H1 (cell line): ENCODE data around the gene ADAMTSL2. TPM values are rescaled to one million over a fixed set of nuclear protein-coding genes. Genes with fewer than 3 reads are reported as not detected.

Experiments
- CTCF ChIA-PET: fragments of 300-600 bp; sonication (Branson Sonifier 250); formaldehyde crosslinking; loops from one replicate; lab custom pipeline; 2021; ENCODE audit not compliant: partially characterized antibody; lab: Charles Lee
- POLR2A ChIA-PET: fragments of 300-600 bp; sonication (Branson Sonifier 250); formaldehyde crosslinking; loops from one replicate; lab custom pipeline; 2021; ENCODE audit warnings: inconsistent platforms; ENCODE audit not compliant: partially characterized antibody; lab: Charles Lee
- DNase-seq, 2 experiments: peaks; one replicate each; pipeline versions ENCODE4 v3.0.0 to v3.0.0-alpha.2; 2010 to 2022; ENCODE audit warnings: low spot score in 2 of 2, low read depth in 1 of 2, mixed read lengths in 1 of 2
- FAIRE-seq: peaks from 2 replicates; lab custom pipeline; 2011; peaks lifted over from hg19 to GRCh38; lab: Jason Lieb, UNC
- H2AFZ ChIP-seq: 2 replicates; pipeline ENCODE4 v1.8.1; 2012; ENCODE audit warnings: low read length, inconsistent platforms
- H2AK5ac ChIP-seq: 2 replicates; pipeline ENCODE4 v1.6.1; 2013; ENCODE audit warnings: low read depth, low read length
- H2BK120ac ChIP-seq: replicated peaks from 2 replicates; pipeline ENCODE3; 2013; ENCODE audit warnings: low read depth, low read length, inconsistent platforms
- H2BK12ac ChIP-seq: 2 replicates; pipeline ENCODE4 v1.6.1; 2013; ENCODE audit warnings: low read depth, low read length
- H2BK15ac ChIP-seq: 2 replicates; pipeline ENCODE4 v1.6.1; 2013; ENCODE audit warnings: low read length
- H2BK20ac ChIP-seq: 2 replicates; pipeline ENCODE4 v1.6.1; 2013; ENCODE audit warnings: low read length
- H2BK5ac ChIP-seq: 2 replicates; pipeline ENCODE4 v1.6.1; 2013; ENCODE audit warnings: low read depth, low read length
- H3K14ac ChIP-seq: 2 replicates; pipeline ENCODE4 v1.6.1; 2013; ENCODE audit warnings: inconsistent platforms; ENCODE audit not compliant: insufficient read length
- H3K18ac ChIP-seq: 2 replicates; pipeline ENCODE4 v1.6.1; 2013; ENCODE audit warnings: low read length; ENCODE audit errors: extremely low read depth
- H3K23ac ChIP-seq: 2 replicates; pipeline ENCODE4 v1.6.1; 2013; ENCODE audit warnings: inconsistent platforms; ENCODE audit not compliant: insufficient read length
- H3K23me2 ChIP-seq: 2 replicates; pipeline ENCODE4 v1.6.1; 2013; ENCODE audit warnings: low read depth, low read length
- H3K27ac ChIP-seq: 2 replicates; pipeline ENCODE4 v1.6.1; 2011; ENCODE audit warnings: low read depth, low read length, inconsistent platforms
- H3K27me3 ChIP-seq, 4 experiments: replicated peaks in 1 of 4; 1 replicate in 1 of 4; 2 replicates in 3 of 4; pipeline versions ENCODE4 v1.6.1 to v1.8.1; 2011 to 2013; ENCODE audit warnings: low read length in 3 of 4, mild to moderate bottlenecking in 3 of 4, inconsistent platforms in 2 of 4, mixed read lengths in 2 of 4, moderate library complexity in 1 of 4; ENCODE audit not compliant: control insufficient read depth in 3 of 4, insufficient read depth in 3 of 4; ENCODE audit errors: extremely low read depth in 1 of 4
- H3K36me3 ChIP-seq, 4 experiments: 2 replicates each; pipeline versions ENCODE4 v1.6.1 to v1.8.1; 2011 to 2013; ENCODE audit warnings: mild to moderate bottlenecking in 4 of 4, low read length in 3 of 4, moderate library complexity in 2 of 4, control low read depth in 1 of 4, inconsistent platforms in 1 of 4; ENCODE audit not compliant: insufficient read depth in 4 of 4, control insufficient read depth in 2 of 4
- H3K4ac ChIP-seq: replicated peaks from 2 replicates; pipeline ENCODE3; 2013; ENCODE audit warnings: low read length, low read depth, mixed read lengths, inconsistent platforms; ENCODE audit not compliant: insufficient read length
- H3K4me1 ChIP-seq, 4 experiments: replicated peaks in 1 of 4; 1 replicate in 1 of 4; 2 replicates in 3 of 4; pipeline versions ENCODE4 v1.6.1 to v1.8.1; 2011 to 2013; ENCODE audit warnings: low read length in 3 of 4, inconsistent platforms in 2 of 4, mixed read lengths in 1 of 4; ENCODE audit not compliant: insufficient read depth in 4 of 4, control insufficient read depth in 3 of 4
- H3K4me2 ChIP-seq, 2 experiments: 2 replicates each; pipeline versions ENCODE4 v1.6.1 to v1.8.1; 2011 to 2013; ENCODE audit warnings: low read depth in 2 of 2, low read length in 2 of 2, control low read depth in 1 of 2, inconsistent platforms in 1 of 2, mild to moderate bottlenecking in 1 of 2; ENCODE audit not compliant: insufficient read depth in 1 of 2
- H3K4me3 ChIP-seq, 4 experiments: fragments of 200-600, 300-600 bp in 1 of 4; sonication (generic), shearing (Covaris generic), sonication (Bioruptor Twin) in 1 of 4; 2 replicates each; pipeline versions ENCODE4 v1.5.1 to v1.8.1; 2011 to 2016; ENCODE audit warnings: low read length in 4 of 4, low read depth in 3 of 4, control low read depth in 2 of 4, inconsistent platforms in 2 of 4, mild to moderate bottlenecking in 2 of 4, mixed read lengths in 1 of 4, moderate library complexity in 1 of 4; ENCODE audit not compliant: insufficient read depth in 2 of 4; ENCODE audit errors: extremely low read depth in 1 of 4
- H3K56ac ChIP-seq: replicated peaks from 2 replicates; pipeline ENCODE3; 2013; ENCODE audit warnings: low read depth, mild to moderate bottlenecking, mixed read lengths, low read length, inconsistent platforms; ENCODE audit not compliant: insufficient read length
- H3K79me1 ChIP-seq: 2 replicates; pipeline ENCODE4 v1.6.1; 2013; ENCODE audit warnings: low read depth, low read length, control low read depth
- H3K79me2 ChIP-seq, 2 experiments: 2 replicates each; pipeline versions ENCODE4 v1.6.1 to v1.8.1; 2012 to 2013; ENCODE audit warnings: low read length in 2 of 2, mild to moderate bottlenecking in 2 of 2, inconsistent platforms in 1 of 2; ENCODE audit not compliant: insufficient read depth in 2 of 2, control insufficient read depth in 1 of 2
- H3K9ac ChIP-seq, 4 experiments: replicated peaks in 1 of 4; 1 replicate in 1 of 4; 2 replicates in 3 of 4; pipeline versions ENCODE4 v1.6.1 to v1.8.1; 2011 to 2013; ENCODE audit warnings: low read depth in 3 of 4, low read length in 3 of 4, control low read depth in 2 of 4, mild to moderate bottlenecking in 2 of 4, moderate library complexity in 2 of 4, inconsistent platforms in 1 of 4; ENCODE audit errors: extremely low read depth in 1 of 4
- H3K9me3 ChIP-seq, 2 experiments: 2 replicates each; pipeline versions ENCODE4 v1.6.1 to v1.8.1; 2012 to 2013; ENCODE audit warnings: mild to moderate bottlenecking in 2 of 2, moderate library complexity in 2 of 2, control low read depth in 1 of 2, inconsistent platforms in 1 of 2, low read depth in 1 of 2, low read length in 1 of 2, mixed read lengths in 1 of 2; ENCODE audit not compliant: insufficient read depth in 2 of 2
- H4K20me1 ChIP-seq, 2 experiments: replicated peaks in 1 of 2; 2 replicates each; pipeline versions ENCODE3 to v1.8.1; 2011 to 2013; ENCODE audit warnings: inconsistent platforms in 2 of 2, low read length in 2 of 2, mild to moderate bottlenecking in 1 of 2; ENCODE audit not compliant: insufficient read depth in 2 of 2, control insufficient read depth in 1 of 2
- H4K5ac ChIP-seq: 2 replicates; pipeline ENCODE4 v1.6.1; 2013; ENCODE audit warnings: low read length, low read depth, mixed read lengths, inconsistent platforms; ENCODE audit not compliant: insufficient read length
- H4K8ac ChIP-seq: 2 replicates; pipeline ENCODE4 v1.8.0; 2013; ENCODE audit warnings: mild to moderate bottlenecking, moderate library complexity, low read length, inconsistent platforms; ENCODE audit not compliant: insufficient read depth; ENCODE audit errors: extremely low read depth
- H4K91ac ChIP-seq: replicated peaks from 2 replicates; pipeline ENCODE3; 2013; ENCODE audit warnings: low read length, mixed read lengths, inconsistent platforms; ENCODE audit not compliant: insufficient read length
- CBX5 ChIP-seq: fragments of 300-800, 300-1000 bp; sonication (generic); IDR thresholded peaks from 2 replicates; pipeline ENCODE4 v1.7.1; 2016; ENCODE audit warnings: antibody characterized with exemption, low read length, low read depth
- EZH2 ChIP-seq: fragments of 200-600 bp; sonication (generic); IDR thresholded peaks from 2 replicates; pipeline ENCODE4 v1.7.1; 2012; ENCODE audit warnings: low read depth, mild to moderate bottlenecking, moderate library complexity, low read length, inconsistent platforms; ENCODE audit not compliant: severe bottlenecking
- NANOG ChIP-seq: IDR thresholded peaks from 2 replicates; pipeline ENCODE4 v1.6.1; 2011; ENCODE audit warnings: low read length, low read depth, mild to moderate bottlenecking, inconsistent platforms; ENCODE audit not compliant: insufficient read depth, poor library complexity, severe bottlenecking
- SP1 ChIP-seq: IDR thresholded peaks from 2 replicates; pipeline ENCODE4 v1.6.1; 2011; ENCODE audit warnings: low read depth, low read length
- SP4 ChIP-seq: IDR thresholded peaks from 2 replicates; pipeline ENCODE4 v1.6.1; 2012; ENCODE audit warnings: low read length, inconsistent platforms
- WGBS, 2 experiments: shearing (Covaris generic) in 1 of 2; methylation state at CpG; one replicate each; pipeline versions ENCODE4 v1.1.6 to v1.1.7; 2013 to 2015; ENCODE audit warnings: low lambda C conversion rate in 2 of 2, mixed read lengths in 2 of 2, inconsistent platforms in 1 of 2, low coverage in 1 of 2, missing lambda C conversion rate in 1 of 2; ENCODE audit not compliant: insufficient replicate concordance in 2 of 2, insufficient coverage in 1 of 2, insufficient read length in 1 of 2; ENCODE audit errors: extremely low coverage in 1 of 2, missing lambda C conversion rate in 1 of 2; 5-methylcytosine and 5-hydroxymethylcytosine counted together
- polyA plus RNA-seq, 7 experiments: library from polyadenylated mRNA; depleted of rRNA in 3 of 7; stranded (reverse) in 5 of 7; unstranded in 2 of 7; fragments of >200 nt in 5 of 7; fragments of 200-250 nt in 2 of 7; gene quantifications; 1 replicate in 5 of 7; 2 replicates in 1 of 7; 4 replicates in 1 of 7; pipeline versions ENCODE4 v1.2.1 to v1.2.3, GENCODE V29; 2011 to 2013; ENCODE audit warnings: missing spikeins in 2 of 7, mixed read lengths in 2 of 7
- total RNA-seq: library from RNA; stranded (reverse); fragmentation: NEBNext Ultra II Directional; extraction: Animal tissue kit (Norgen Biotek cat#: 25700); gene quantifications from 2 replicates; pipeline ENCODE4 v1.2.1, GENCODE V29; 2021
- TF ChIP-seq, protein P1 (sequence below): IDR thresholded peaks from 2 replicates; pipeline ENCODE4 v1.6.1; 2012; ENCODE audit warnings: inconsistent platforms
- TF ChIP-seq, protein P2 (sequence below), 3 experiments: IDR thresholded peaks; 1 replicate in 2 of 3; 2 replicates in 1 of 3; pipeline versions ENCODE4 v1.5.1 to v1.6.1; 2011; ENCODE audit warnings: low read length in 3 of 3, mild to moderate bottlenecking in 3 of 3, inconsistent platforms in 2 of 3, low read depth in 1 of 3, moderate library complexity in 1 of 3; ENCODE audit not compliant: insufficient read depth in 1 of 3; ENCODE audit errors: control extremely low read depth in 1 of 3

ADAMTSL2 gene
- total and polyA plus RNA-seq, 2 of the 8 experiments (the other 6 are each of a cell fraction or from before 2014, with no cell fraction given) = 0.74 to 0.76 TPM

DNA sequence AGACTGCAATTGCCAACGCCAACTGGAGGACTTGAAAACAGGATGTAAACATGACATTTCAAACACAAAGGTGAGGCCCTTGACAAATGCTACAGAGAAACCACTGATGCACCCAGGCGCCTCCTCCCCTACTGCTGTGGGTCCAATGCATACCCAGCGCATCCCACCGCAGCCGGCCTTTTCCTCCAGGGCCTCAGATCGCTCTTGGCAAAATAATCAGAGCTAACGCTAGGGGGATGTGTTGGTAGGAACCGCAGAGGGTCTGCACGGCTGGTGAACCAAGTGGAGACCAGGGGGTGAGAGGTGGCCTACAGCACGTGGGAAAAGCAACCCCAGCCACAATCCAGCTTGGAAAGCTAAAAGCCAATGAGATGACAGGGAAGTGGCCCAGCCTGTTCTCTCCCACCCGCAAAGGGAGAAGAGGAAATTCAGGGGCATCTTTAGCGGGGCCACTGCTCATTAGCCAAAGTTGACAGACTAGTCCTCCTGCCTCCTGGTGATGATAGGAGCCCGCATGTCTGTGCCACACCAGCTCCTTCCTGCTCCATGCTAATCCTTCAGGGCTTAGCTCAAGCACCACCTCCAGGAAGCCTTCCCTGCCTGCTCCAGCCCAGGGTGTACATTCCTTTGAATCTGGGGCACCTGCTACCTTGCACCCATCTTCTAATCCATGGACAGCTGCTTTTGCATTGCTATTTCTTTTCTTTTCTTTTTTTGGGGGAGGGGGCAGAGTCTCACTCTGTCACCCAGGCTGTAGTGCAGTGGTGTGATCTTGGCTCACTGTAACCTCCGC, 68.8 kb downstream of the ADAMTSL2 start:
- CTCF ChIA-PET = interaction anchor here (0.7 to 6.7 kb wide), 27 partner anchors 10 to 140 kb away, joined by 3 to 79 read pairs (median 3); partner anchors contain the start of gene ADAMTSL2
- no peak overlapping the region for H2AFZ ChIP-seq
- no peak overlapping the region for H3K9ac ChIP-seq
- DNase-seq = no peak
- no peak overlapping the region for H3K23ac ChIP-seq
- H3K79me2 ChIP-seq = no peaks in the 10 kb centered on the region
- no peak overlapping the region for H3K56ac ChIP-seq
- peaks cover 0 to 3% of the 10 kb centered on the region in 2 experiments; a peak in 1 of 4 replicates for H3K9me3 ChIP-seq
- no peak overlapping the region for H4K8ac ChIP-seq
- H3K4ac ChIP-seq = no peak overlapping the region
- peaks cover 0 to 8% of the 10 kb centered on the region in 2 experiments for H4K20me1 ChIP-seq
- no peak overlapping the region for H4K5ac ChIP-seq
- peaks cover 4% of the 10 kb centered on the region; the same call in 1 of the 2 replicates for H3K23me2 ChIP-seq
- no peak overlapping the region for H2AK5ac ChIP-seq
- H3K27ac ChIP-seq = no peak overlapping the region
- peaks cover under 1 to 8% (median 7%) of the 10 kb centered on the region in 4 experiments for H3K27me3 ChIP-seq
- H2BK12ac ChIP-seq = no peak overlapping the region
- no peak overlapping the region for H2BK5ac ChIP-seq
- no peak overlapping the region for H4K91ac ChIP-seq
- H3K36me3 ChIP-seq = peaks cover 0 to 3% (median 0%) of the 10 kb centered on the region in 4 experiments; a peak in 1 of 8 replicates
- H3K4me2 ChIP-seq = no peak overlapping the region
- no peak overlapping the region for H3K14ac ChIP-seq
- H2BK20ac ChIP-seq = no peak overlapping the region
- peaks cover 3% of the 10 kb centered on the region for H3K79me1 ChIP-seq
- H3K18ac ChIP-seq = no peak overlapping the region; the same call in 1 of the 2 replicates
- WGBS, 2 experiments = 76% methylated on average over 14 of the region's 14 CpGs; no CpG with 5 or more reads in 1 of the 2 experiments
- POLR2A ChIA-PET = interaction anchor here (1.5 kb wide), 1 partner anchor 39 kb away, joined by 4 read pairs; no protein-coding TSS in a partner anchor
- no peak overlapping the region for H2BK120ac ChIP-seq
- H2BK15ac ChIP-seq = no peak overlapping the region
- no peak for FAIRE-seq
- H3K4me3 ChIP-seq = no peak overlapping the region; a peak in 1 of 8 replicates
- peaks cover 0 to 4% (median 2%) of the 10 kb centered on the region in 4 experiments; a peak in 3 of 7 replicates for H3K4me1 ChIP-seq
- TF ChIP-seq NANOG (no peak), SP4 (no peak), EZH2 (no peak), SP1 (no peak), CBX5 (no peak)
- TF ChIP-seq, protein P1, sequence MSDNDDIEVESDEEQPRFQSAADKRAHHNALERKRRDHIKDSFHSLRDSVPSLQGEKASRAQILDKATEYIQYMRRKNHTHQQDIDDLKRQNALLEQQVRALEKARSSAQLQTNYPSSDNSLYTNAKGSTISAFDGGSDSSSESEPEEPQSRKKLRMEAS = peak; percentile 19; the same call in 1 of the 2 replicates
- TF ChIP-seq, protein P2, sequence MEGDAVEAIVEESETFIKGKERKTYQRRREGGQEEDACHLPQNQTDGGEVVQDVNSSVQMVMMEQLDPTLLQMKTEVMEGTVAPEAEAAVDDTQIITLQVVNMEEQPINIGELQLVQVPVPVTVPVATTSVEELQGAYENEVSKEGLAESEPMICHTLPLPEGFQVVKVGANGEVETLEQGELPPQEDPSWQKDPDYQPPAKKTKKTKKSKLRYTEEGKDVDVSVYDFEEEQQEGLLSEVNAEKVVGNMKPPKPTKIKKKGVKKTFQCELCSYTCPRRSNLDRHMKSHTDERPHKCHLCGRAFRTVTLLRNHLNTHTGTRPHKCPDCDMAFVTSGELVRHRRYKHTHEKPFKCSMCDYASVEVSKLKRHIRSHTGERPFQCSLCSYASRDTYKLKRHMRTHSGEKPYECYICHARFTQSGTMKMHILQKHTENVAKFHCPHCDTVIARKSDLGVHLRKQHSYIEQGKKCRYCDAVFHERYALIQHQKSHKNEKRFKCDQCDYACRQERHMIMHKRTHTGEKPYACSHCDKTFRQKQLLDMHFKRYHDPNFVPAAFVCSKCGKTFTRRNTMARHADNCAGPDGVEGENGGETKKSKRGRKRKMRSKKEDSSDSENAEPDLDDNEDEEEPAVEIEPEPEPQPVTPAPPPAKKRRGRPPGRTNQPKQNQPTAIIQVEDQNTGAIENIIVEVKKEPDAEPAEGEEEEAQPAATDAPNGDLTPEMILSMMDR (IDR thresholded peaks at IDR 0.05; ENCODE audit: control extremely low read depth in 1 of 3, insufficient read depth in 1 of 3, low read depth in 1 of 3, low read length in 3 of 3) = peak in 2 of 3 experiments; percentile 32 to 46; a peak in 2 of 4 replicates
